HK-2 (cell line): ENCODE measurements around the gene EPHB1.
"Not testable (repeated sequence)": the region's sequence is repeated elsewhere in the genome, so short reads cannot be mapped to it uniquely, and the experiment has no call there.

Experiments
- DNase-seq: peaks from one replicate; pipeline ENCODE4 v3.0.0-alpha.2; 2018; ENCODE audit not compliant: unreplicated experiment

Gene EPHB1

DNA sequence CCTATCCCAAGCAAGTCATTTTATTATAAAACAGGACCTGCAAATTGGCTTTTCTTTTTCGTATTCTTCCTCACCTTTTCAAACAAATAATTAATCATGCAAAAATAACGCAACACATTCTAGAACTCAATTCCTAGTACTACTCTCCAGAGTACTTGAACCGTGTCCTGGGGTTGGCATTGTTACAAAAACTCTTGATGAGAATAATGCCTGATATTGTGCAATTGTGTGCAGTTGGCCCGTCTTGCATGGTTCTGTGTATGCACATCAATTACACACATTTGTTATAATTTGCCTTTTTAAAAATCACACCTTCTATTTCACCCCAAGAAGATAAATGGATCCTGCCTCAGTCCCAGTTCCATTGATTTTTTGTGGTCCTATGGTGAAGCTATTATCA is 205.4 kb downstream of the EPHB1 start:
- no peak for DNase-seq

GRCh38 chr3:135005616-135006015 is 210.6 kb downstream of the EPHB1 start:
- not testable (repeated sequence) for DNase-seq

DNA sequence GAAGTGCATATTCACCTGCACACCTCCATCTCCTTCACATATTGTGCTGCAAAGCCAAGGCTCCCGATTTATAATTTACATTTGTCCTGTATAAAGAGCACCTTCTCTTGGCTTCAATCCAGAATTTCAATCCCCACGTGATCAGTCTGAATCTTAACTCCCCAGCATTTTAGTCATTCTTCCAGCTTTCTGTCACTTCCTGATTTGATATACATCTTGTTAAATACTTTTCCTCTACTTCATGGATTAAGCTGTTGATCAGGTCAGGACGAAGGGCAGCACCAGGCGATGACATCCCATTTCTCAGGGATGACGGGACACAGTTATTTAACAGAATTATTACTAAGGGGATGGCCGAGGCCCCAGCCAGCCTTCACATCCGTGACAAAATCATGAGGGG is 212.5 kb downstream of the EPHB1 start:
- DNase-seq = no peak

GRCh38 chr3:135008326-135008725 is 213.3 kb downstream of the EPHB1 start:
- no peak for DNase-seq

GRCh38 chr3:135009014-135009413 is 214.0 kb downstream of the EPHB1 start:
- DNase-seq = no peak

DNA sequence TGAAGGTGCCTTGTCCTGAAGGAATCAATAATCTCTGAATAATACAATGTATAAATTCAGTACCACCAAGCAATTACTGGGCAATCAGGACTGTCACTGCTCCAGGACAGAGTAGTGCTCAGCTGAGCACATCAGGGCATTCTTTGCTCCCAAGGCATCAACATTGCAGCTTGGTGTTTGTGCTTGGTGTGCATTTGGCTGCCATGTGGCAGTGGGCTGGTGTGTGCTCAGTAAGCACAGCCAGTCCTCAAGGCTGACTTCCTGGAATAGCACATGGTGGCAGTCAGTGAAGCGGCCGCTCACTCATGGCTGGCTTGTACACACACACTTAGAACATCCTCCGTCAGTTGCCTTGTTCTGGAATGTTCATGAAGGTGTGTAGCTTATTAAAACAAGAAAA is 217.0 kb downstream of the EPHB1 start:
- DNase-seq = no peak

GRCh38 chr3:135013206-135013605 is 218.1 kb downstream of the EPHB1 start:
- no peak for DNase-seq

DNA sequence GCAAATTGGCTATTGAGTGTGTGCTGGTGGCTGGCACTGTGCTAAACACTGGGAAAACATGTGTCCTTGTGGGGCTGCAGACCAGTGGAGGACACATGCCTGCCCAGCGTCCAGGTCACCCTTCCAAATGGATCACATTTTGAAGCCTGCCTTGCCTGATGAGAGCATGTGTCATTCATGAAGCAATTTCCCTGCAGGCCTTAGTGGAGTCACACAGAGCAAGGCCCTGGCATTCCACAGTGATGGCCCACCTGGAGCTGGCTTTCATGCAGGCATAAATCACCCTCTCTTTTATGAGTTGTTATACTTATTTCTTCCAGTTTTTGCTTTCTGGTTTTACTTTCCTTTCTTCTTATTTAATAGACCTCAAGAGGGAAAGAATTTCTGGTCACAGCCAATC is 219.5 kb downstream of the EPHB1 start:
- DNase-seq = no peak

DNA sequence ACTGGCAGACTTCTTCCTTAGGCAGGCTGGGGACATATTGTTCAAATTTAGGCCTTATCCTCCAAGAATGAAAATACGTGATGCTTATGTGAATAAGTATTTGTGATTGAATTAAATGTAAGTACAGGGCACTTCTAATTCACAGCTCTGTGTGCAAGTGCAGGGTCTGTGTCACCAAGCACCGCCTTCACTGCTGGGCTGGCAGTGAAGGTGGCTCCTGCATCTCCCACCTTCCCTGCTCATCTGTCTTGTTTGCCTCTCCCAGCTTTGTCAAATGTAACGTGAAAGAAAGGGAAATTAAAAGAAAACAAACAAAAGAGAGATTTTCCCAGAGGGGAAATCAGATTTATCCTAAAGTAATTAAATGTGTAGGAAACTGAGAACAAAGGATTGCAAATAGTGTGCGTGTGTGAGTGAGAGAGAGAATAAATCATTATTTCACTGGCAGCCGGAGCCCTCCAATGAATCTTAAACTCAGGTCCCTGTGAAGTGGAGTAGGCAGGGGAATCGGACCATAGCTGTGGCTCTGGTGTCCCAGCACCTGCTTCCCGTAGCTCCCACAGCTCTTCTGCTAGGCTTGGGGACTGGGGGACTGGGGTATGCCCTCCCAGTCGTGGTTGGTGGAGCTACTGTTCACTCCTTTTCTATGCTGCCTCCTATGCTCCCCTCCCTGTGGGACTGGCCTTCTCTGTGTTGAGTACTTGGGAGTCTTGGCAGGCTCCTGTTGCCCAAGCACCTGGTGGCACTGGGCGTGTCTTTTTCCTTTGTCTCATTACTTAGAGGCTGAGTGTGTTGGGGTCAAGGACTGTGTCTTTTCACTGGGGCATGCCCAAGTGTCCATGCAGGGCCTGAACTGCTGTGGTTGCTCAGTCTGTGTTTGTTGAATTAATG is 222.2 kb downstream of the EPHB1 start:
- no peak for DNase-seq

- DNase-seq = no peak
Observed at GRCh38 chr3:135018149-135018923, 223.3 kb downstream of the EPHB1 start.

GRCh38 chr3:135020181-135020580 is 225.1 kb downstream of the EPHB1 start:
- DNase-seq = no peak

- DNase-seq = no peak
Observed at GRCh38 chr3:135023996-135024658, 229.1 kb downstream of the EPHB1 start.

DNA sequence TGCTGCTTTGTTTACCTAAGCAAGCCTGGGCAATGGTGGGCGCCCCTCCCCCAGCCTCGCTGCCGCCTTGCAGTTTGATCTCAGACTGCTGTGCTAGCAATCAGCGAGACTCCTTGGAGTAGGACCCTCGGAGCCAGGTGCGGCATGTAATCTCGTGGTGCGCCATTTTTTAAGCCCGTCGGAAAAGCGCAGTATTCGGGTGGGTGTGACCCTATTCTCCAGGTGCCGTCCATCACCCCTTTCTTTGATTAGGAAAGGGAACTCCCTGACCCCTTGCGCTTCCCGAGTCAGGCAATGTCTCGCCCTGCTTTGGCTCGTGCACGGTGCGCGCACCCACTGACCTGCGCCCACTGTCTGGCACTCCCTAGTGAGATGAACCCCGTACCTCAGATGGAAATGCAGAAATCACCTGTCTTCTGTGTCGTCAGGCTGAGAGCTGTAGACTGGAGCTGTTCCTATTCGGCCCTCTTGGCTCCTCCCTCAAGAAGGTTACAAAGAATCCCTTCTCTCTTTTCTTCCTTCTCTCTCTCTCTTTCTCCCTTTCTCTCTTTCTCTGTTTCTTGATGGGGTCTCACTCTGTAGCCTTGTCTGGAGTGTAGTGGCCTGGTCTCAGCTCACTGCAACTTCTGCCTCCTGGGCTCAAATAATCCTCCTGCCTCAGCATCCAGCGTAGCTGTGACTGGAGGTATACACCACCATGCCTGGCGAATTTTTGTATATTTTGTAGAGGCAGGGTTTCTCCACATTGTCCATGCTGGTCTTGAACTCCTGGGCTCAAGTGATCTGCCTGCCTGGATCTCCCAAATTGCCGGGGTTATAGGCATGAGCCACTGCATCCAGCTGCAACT is 235.9 kb downstream of the EPHB1 start:
- DNase-seq = not testable (repeated sequence)

GRCh38 chr3:135033737-135034136 is 238.7 kb downstream of the EPHB1 start:
- DNase-seq = no peak

- DNase-seq = peak; percentile 15
Observed at GRCh38 chr3:135034291-135034768, 239.3 kb downstream of the EPHB1 start.

DNA sequence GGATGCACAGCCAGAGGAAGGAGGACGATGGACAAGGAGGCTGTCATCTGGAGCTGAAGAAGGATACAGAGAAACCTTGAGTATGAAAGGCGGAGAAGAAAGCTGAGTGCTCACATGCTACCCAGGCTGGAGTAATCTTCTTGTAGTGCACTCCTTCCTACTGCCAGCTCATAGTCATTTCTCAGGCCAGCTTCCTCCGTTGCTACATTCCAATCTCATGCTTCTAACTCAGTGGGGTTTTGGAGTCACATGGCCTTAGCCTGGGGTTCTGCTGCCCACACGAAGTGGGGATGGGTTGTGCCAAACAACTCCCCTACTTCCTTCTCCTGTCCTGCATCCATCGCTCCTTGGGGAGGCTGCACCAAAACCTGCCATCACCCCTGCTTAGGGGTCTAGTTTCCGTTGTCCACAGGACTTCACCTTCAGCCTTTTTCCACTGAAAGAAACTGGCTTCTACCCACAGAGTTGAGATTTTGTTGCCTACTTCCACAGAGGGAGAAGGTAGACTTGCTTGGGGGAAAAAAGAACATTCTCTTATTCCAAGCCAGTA is 239.9 kb downstream of the EPHB1 start:
- no peak for DNase-seq

DNA sequence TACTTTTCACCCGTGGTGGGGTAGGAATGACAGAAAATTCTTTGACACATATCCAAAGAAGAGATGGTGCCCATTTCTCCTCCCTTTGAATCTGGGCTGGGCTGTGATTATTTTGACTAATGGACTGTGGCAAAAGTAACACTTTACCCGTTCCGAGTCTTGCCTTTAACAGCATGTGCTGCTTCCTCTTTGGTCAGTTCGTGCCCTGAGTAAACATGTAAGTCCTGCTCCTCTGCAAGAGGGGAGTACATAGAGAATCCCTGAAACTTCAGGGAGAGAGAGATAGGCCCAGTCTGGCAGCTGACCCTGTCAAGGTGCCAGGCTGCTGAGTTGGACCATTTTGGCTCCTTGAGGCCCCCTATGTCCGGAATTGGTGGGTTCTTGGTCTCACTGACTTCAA is 243.1 kb downstream of the EPHB1 start:
- no peak for DNase-seq

- DNase-seq = not testable (repeated sequence)
Observed at GRCh38 chr3:135039536-135039935, 244.5 kb downstream of the EPHB1 start.

DNA sequence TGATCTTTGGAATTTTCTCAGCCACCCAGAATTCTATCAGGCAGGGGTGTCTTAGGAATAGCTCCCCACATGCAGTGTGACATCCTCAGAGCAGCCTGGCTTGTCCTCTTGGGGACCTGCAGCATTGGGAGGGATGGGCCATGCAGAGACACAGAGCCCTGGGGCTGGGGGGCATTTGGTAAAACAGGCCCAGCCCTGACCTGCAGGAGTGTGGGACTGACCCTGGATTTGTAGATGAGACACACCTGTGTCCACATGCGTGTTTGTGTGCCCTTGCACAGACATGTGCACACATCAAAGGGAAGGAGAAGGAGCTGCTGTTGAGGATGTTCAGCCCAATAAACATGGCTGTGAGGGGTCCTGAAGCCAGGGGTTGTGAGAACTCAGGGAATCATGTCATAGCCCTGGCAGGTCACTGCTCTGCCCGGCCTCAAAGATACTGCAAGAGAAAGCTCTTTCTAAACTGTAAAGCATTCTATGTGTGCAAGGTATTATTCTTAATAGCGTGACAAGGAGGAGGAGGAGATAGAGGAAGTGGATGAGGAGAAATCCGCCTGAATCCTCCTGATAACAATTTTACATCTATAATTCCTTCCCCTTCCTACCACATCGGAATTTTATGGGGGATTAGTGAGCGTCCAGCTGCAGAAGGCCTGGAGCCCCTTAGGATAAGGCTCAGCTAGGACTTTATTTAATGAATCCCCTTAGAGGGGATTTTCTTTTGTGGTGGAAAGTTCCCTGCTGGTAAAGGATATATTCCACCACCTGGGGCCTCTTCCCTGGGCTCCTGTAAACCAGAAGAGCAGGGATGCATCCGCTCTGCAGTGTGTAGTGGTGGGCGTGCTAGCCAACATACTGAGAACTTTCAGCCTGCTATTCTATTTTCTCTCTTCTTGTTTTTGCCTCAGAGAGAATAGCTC is 245.5 kb downstream of the EPHB1 start:
- no peak for DNase-seq

GRCh38 chr3:135041601-135042000 is 246.5 kb downstream of the EPHB1 start:
- no peak for DNase-seq
